HG03378 (cell line): ENCODE measurements around the gene ATPAF1.
"Not testable (repeated sequence)": the region's sequence is repeated elsewhere in the genome, so short reads cannot be mapped to it uniquely, and the experiment has no call there.

Source experiments
- ATAC-seq: cut with Tn5 transposase; IDR thresholded peaks from one replicate; pipeline ENCODE4 v1.9.1; 2021; ENCODE audit warnings: mild to moderate bottlenecking, moderate library complexity; ENCODE audit not compliant: unreplicated experiment

ATPAF1 gene

DNA sequence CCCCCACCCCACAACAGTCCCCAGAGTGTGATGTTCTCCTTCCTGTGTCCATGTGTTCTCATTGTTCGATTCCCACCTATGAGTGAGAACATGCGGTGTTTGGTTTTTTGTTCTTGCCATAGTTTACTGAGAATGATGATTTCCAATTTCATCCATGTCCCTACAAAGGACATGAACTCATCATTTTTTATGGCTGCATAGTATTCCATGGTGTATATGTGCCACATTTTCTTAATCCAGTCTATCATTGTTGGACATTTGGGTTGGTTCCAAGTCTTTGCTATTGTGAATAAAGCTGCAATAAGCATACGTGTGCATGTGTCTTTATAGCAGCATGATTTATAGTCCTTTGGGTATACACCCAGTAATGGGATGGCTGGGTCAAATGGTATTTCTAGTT is 17.0 kb downstream of the ATPAF1 start:
- ATAC-seq, result not testable (repeated sequence)

DNA sequence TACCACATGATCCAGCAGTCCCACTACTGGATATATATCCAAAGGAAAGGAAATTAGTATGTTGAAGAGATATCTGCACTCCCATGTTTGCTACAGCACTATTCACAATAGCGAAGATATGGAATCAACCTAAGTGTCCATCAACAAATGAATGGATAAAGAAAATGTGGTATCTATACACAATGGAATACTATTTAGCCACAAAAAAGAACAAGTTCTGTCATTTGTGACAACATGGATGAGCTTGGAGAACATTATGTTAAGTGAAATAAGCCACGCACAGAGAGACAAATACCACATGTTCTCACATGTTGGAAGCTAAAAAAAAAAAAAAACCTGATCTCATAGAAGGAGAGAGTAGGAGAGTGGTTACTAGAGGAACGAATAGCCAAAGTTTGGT is 17.7 kb downstream of the ATPAF1 start:
- no peak for ATAC-seq

DNA sequence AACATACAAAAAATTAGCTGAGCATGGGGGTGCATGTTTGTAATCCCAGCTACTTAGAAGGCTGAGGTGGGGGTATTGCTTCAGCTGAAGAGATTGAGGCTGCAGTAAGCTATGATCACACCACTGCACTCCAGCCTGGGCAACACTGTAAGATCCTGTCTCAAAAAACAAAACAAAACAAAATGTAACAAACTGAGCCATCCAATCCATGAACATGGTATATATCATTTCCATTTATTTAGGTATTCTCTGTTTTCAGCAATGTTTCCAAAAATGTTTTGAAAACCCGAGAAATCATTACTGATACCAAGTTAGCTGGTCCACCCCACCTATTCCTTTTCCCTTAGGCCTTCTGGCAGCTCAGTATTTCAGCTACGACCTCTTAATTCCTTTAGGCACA is 18.4 kb downstream of the ATPAF1 start:
- no peak for ATAC-seq

DNA sequence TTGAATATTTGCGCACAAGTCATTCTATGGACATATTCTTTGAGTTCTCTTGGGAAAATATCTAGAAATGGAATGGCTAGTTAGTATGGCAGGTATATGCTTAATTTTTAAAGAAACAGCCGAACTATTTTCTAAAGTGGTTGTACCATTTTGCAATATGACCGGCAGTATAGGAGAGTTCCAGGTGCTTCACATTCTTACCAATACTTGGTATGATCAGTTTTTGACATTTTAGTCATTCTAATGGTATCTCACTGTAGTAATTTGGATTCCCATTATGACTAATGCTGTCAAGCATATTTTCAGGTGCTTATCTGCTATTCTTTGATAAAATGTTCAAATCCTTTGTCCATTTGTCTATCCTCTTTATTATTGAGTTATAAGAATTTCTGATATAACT is 20.6 kb downstream of the ATPAF1 start:
- ATAC-seq, result no peak

DNA sequence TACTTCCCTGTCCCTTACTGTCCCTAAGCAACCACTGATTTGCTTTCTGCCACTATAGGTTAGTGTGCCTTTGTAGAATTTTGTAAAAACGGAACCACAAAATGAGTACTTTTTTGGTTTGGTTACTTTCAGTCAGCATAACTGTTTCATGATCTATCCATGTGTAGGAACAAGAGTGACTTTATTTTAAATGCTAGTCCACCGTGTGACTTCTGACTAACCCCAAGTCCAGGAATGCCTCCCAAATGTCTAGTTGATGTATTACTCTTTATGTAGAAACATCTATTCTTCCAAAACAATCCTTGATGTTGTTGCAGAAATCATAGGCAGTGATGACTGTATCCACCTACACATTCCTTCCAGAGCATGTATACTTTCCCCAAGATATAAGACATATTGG is 21.3 kb downstream of the ATPAF1 start:
- no peak for ATAC-seq

DNA sequence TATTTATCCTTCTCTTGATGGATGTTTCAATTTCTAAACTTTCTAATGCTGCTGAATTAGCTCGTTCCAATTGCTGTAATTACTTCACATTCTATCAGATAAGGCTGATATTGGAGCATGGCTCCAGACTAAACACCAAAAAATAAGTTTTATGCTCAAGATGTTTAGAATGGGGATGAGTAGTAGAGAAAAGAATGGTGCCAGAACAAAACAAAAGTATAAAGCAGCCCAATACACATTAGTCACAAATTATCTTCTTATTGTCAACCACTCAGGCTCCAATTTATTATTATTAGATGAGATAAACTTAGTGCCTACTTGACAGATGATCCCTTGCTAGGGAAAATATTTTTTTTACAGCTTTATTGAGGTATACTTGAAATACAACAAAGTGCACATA is 21.8 kb downstream of the ATPAF1 start:
- no peak for ATAC-seq

DNA sequence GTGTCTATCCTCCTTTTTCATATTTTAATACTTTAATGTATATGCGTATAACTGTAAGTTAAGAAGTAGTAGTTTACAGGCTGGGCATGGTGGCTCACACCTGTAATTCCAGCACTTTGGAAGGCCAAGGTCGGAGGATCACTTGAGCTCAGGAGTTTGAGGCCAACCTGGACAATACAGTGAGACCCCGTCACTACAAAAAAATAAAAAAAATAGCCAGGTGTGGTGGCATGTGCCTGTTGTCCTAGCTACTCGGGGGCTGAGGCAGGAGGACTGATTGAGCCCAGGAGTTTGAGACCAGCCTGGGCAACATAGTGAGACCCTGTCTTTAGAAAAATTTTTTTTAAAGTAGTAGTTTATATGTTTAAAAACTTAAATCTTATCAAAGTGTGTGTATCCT is 22.3 kb downstream of the ATPAF1 start:
- ATAC-seq, result no peak

DNA sequence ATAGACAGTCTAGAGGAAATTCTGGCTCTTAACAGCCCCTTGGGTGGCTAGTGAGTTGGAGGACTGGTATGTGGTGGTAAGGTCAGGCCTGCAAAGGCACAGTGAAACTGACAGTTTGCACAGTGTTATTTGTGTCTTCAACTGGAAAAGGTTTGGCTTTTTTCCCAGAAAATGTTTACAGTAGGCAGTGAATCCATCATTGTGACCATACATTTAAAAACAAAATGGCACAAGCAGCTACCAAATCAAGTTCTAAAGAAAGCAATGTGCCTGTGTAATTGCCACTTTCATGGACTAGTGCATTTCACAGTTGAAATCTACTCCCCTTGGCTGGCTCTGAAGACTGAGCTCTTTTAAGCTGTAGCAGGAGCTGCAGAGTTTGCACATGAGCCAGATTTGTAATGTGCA is 24.8 kb downstream of the ATPAF1 start:
- ATAC-seq, result no peak

DNA sequence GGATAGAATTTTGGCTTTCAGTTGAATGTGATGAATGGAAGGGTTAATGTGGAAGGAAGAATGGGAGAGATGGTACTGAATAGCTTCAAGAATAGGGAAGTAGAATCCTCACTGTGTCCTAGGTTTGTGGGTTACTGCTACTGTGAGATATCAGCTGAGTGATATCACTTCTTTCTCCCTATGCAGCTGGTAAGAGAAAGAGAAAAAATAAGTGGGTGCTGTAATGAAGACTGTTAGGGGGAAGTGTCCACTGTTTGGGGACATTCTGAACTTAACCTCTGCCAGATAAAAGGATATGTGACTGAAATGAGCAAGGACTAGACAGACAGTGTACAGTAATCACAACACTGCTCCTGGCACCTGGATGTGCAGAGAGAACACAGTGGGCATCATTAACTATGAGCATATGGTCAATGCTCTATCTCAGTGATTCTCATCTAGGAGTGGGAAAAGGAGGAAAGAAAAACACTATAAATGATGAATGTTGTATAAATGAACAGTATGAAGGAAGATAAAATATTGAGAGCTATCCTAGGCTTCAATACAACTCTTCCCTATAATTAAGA is 26.0 kb downstream of the ATPAF1 start:
- no peak for ATAC-seq

DNA sequence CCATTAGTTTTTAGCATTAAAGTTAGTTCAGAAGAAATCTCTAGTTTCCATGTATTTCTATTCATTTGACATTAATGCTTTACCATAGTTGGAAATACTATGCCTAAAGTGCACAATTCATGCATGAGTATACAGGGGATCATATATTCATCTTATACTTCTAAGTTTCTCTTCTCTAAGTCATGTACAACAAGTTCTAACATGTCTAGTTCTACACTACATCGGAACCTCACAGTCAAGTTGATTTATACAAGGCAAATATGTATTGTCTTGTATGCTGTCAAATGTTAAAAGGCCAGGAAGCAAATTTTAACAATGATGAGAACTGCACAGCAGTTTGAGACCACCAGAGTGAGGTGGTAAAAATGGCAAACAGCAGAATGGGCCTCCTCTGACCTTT is 28.6 kb downstream of the ATPAF1 start:
- no peak for ATAC-seq

DNA sequence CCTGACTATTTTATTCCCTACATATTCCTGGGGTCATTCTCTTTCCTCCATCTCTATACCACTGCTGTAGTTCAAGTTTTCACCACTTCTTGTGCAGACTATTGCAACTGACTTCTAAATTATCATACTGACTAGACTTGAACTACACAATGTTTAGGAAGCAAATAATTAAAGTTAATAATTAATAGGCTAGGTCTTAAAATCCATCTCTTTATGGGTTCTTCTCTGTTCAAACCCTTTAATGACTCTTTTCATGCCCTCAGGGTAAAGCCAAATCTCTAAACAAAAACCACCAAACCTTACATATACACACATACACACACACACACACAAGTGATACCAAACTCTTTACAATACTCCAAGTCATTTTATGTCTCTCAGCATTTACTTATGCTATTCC is 29.2 kb downstream of the ATPAF1 start:
- ATAC-seq, result no peak

DNA sequence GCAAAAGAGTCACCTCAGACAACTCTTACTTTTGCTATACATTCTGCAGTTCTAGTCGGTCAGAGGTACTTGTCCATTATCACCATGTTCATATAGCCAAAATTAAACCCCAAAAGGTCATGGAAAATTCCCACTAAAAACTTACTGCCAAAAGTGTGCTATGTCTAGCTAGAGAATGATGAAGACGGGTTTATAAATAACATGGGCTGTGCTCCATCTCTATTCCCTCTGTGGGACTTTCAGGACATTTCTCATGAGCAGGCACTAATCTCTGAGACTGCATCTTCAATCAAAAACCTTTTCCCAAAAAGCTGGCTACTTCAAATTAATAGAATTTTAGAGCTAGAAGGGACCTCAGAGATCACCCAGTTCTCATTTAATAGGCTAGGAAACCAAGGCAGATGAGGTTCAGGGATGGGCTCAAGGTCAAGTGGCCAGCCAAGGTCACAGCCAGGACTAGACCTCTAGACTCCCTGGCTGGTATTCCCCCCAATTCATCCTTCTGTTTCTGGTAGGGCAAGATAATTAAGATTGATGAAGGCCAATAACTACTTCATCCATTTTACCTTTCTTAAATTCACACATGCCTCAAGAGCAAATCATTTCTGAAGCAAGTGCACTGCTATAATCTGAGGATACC is 30.6 kb downstream of the ATPAF1 start:
- ATAC-seq, result no peak

DNA sequence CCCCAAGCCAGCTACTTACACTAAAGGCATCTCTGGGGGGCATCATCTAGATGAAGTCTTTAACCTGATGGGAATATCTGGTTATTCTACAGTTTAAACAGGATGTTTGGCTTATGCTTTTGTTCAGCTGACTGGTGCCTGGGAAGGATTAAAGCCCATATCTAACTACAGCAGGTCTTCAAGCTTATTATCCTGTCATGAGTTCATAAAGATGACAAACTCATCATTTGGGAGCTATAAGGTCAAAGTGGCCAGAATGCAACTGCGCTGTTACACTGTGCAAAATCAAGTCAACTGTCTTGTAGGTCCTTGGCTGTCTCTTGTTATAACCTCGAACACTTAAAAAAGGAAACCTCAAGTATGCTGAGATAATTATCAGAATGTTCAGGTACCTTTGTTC is 33.0 kb downstream of the ATPAF1 start:
- no peak for ATAC-seq

DNA sequence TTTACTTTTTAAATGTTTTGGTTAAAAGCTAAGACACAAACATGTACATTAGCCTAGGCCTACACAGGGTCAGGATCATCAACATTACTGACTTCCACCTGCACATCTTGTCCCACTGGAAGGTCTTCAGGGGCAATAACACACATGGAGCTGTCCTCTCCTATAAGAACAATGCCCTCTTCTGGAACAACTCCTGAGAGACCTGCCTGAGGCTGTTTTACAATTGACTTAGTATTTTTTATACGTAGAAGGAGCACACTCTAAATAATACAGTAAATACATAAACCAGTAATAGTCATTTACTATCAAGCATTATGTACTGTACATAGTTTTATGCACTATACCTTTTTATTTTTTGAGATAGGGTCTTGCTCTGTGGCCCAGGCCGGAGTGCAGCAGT is 37.4 kb downstream of the ATPAF1 start:
- no peak for ATAC-seq

DNA sequence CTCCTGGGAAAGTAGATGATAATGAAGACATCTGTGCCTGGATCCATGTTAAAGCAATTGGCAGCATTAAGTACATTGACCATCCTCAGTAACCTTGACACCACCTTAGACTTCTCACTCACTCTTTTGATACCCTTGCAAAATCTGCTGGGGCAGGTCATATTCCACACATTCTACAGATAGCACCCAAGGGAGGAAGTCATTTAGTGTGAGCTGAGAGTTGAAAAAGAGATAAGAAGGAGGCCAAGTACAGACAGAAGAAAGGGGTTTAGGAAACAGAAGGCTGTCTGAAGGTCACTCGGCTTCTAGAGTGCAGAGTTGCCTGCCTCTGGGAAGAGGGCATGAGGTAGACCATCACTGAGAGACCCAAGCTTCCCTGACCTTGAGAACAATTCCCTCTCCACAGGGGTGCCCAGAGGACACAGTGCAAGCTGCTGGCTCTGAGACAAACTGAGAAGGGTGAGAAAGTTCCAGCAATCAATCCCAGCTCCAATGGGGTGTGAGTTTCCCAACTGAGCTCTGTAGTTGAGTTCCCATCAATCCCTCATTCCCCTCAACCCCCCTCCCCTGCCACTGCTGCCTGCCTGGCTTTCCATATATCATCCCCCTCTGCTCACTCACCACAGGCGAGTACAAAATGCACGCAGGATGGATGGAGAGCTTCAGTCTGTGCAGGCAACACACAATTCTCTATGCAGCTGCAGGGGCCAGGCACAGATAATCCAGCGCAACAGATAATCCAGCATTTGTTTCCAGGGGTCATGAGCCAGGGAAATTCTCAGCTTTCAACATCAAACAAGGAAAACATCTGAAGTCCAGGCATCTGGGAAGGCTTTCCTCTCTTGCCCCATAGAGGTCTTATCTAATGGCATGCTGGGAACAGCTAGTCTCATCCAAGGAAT is 44.2 kb downstream of the ATPAF1 start:
- no peak for ATAC-seq

DNA sequence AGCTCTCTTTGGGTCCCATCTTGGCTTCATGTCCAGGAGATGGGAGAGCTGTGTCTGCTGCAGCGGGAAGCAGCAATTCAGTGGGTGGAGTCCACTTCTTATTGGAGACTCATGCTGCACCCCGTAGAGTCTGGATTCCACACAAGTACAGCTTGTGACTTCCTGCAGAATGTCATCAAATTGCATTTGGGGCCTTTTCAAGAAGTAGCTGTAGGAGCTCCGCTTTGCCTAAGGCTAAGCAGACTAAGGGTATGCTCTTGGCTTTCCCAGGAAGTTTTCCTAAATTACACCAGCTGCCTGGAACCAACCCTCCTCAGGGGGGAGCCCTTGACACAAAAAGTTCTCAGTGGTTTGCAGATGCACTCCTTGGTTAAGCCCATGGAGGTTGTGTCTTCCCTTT is 45.8 kb downstream of the ATPAF1 start:
- ATAC-seq, result no peak

DNA sequence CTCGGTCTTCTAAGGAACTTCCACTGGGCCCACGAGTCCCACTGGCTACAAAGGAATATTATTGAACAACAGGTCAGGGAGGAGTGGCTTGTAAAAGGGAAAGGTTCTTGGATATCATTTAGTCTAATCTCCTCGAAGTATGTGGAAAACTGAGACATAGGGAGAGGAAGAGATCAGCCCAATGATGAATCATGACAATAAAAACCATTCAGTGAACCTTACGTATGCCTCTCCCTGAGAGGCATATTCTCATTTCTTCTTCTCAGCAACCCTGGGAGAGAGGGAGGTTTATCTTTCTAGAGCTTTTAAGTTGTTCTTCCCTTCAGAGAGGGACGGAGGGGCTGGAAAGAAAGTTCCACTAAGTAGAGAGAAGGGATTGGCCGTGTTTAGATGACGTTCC is 46.2 kb downstream of the ATPAF1 start:
- no peak for ATAC-seq

DNA sequence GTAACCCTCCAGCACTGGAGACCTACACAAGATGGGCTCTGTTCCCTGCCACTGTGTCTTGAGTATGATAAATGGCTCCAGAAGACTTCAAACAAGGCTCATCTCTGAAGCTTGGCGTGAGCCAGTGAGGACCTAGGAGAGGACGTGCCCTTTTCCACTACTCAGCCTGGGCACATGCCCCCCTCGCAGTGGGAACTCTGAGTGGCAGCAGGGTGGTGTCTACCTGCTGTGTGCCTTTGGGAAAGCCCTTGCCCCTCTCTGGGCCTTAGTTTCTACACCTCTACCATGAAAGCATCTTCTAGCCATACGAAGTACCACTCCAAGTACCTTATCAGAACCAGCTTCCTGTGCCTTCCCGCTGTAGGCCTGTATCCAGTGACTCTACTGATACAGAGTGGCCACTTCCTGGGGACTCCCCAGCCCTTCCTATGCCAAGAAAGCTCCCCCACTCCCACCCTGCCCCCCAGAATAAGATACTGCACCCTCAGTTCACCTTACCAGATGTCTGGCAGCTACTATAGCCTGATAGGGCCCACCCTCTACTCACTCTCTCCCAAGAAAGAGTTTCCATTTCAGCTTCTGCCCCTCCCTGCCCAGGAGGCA is 48.4 kb downstream of the ATPAF1 start:
- no peak for ATAC-seq

DNA sequence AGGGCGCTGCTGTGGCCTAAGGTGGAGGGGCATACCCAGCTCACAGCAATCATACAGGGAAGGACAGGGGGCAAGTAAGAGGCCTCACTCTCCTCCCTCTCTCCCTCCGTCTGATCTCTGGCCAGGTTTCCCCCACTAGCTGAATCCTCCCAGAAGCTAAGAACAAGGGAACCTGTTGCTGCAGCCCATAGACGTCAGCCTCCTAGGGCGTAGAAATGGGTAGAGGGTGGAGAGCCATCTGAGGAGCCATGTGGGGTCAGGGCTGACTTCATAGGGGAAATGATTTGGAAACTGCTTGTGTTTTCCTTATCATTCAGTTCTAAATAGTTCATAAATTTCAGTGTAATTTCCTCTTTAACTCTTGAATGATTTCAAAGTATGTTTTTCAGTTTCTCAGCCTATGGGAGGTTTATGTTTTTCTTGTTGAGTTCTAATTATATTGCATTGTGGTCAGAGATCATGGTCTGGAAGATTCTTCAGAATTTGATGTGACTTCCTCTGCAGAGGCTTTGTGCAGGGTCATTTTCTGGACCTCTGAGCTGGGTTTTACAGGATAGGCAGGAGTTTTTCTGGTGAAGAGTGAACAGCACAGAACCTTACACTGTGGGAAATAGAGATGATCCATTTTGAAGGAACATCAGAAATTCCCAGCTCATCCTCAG is 49.3 kb downstream of the ATPAF1 start:
- ATAC-seq, result no peak

DNA sequence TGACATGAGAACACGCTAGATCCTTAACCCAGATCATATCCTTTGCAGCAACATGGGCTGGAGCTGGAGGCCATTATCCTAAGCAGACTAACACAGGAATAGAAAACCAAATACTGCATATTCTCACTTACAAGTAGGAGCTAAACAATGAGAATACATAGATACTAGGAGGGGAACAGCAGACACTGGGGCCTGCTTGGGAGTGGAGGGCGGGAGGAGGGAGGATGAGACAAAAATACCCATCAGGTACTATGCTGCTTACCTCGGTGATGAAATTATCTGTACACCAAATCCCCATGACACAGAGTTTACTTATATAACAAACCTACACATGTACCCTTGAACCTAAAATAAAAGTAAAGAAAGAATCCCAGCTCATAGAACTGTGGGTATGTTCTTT is 50.3 kb downstream of the ATPAF1 start:
- ATAC-seq, result no peak

DNA sequence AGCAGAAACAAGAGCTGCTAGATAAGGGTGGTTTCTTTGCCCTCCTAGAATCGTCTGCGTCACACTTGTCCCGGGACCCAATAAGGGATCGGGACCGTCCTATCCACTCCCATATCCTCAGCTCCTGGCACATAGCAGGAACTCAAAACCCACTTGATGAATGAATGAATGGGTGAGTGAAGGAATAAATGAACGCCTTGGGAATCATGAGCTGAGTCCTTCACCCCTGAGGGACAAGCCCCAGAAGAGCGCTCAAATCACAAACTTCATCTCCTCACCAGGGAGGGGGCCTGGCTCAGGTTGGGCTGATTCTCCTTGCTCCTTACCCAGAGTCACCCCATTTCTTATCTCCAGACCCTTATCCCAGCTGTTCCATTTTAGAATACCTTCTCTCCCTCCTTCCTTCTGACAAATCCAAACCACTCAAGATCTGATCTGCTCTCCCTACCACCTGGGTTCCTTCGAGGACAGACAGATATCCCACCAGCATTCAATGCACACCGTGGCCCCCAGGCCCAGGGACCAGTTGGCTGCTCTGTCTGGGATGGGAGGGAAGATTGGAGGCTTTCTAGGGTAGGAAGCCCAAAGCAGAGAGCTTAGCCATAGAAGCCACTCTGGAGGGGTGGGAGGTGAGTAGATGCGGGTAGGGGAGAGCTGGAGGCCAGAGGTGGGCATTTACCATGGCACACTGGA is 50.9 kb downstream of the ATPAF1 start:
- no peak for ATAC-seq
